RWPE2 (cell line): Measurements from ENCODE around the gene RPL10A.

ENCODE experiments used
- ATAC-seq: fragments of 200-7000 bp; cut with Tn5 transposase; 3 replicates; pipeline ENCODE4 v1.9.1; 2021; ENCODE audit warnings: low read depth
- DNase-seq: peaks from one replicate; pipeline ENCODE4 v3.0.0-alpha.2; 2020; ENCODE audit warnings: low spot score
- H3K27ac ChIP-seq: fragments of 450-650 bp; 2 replicates; pipeline ENCODE4 v1.5.1; 2017; ENCODE audit warnings: mild to moderate bottlenecking; ENCODE audit not compliant: poor library complexity, severe bottlenecking
- H3K27me3 ChIP-seq: fragments of 250-450 bp; sonication (Bioruptor Pico); 2 replicates; pipeline ENCODE4 v1.5.1; 2021; ENCODE audit warnings: mild to moderate bottlenecking, moderate library complexity; ENCODE audit not compliant: insufficient read depth, poor library complexity, severe bottlenecking
- H3K36me3 ChIP-seq: fragments of 250-450 bp; sonication (Bioruptor Pico); 2 replicates; pipeline ENCODE4 v1.5.1; 2020; ENCODE audit warnings: low read depth, mild to moderate bottlenecking, moderate library complexity
- H3K4me1 ChIP-seq: fragments of 250-450 bp; sonication (Bioruptor Pico); 2 replicates; pipeline ENCODE4 v1.5.1; 2021; ENCODE audit warnings: mild to moderate bottlenecking, moderate library complexity; ENCODE audit not compliant: insufficient read depth, poor library complexity, severe bottlenecking
- H3K4me3 ChIP-seq: fragments of 250-450 bp; sonication (Bioruptor Pico); 2 replicates; pipeline ENCODE4 v1.5.1; 2021; ENCODE audit warnings: mild to moderate bottlenecking, moderate library complexity; ENCODE audit not compliant: severe bottlenecking
- H3K9me3 ChIP-seq: fragments of 250-450 bp; sonication (Bioruptor Pico); 2 replicates; pipeline ENCODE4 v1.5.1; 2021; ENCODE audit warnings: mild to moderate bottlenecking, moderate library complexity; ENCODE audit not compliant: severe bottlenecking
- CTCF ChIP-seq: fragments of 450-650 bp; IDR thresholded peaks from one replicate; pipeline ENCODE4 v1.5.1; 2017; ENCODE audit warnings: mild to moderate bottlenecking, moderate library complexity; ENCODE audit not compliant: poor library complexity, severe bottlenecking

RPL10A gene

DNA sequence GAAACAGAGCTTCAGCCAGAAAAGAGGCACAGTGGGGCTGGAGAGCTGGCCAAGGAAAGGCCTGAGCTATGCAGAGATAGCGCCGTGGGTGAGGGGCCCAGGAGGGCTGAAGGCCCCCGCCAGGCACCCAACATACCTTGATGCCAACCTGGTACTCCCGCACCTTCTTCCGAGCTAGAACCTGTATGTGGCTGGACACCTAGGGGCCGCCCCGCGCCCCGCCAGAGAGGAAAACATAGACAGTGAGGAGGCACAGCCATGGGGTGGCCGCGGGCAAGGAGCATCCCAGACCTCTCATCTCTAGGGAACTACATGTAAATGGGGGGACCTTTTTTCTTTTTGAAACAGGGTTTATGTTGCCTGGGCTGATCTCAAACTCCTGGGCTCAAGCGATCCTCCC lies 12.0 kb downstream of the RPL10A start:
- TF ChIP-seq CTCF, result no peak
- Histone ChIP-seq H3K27ac (no peak overlapping the region), H3K36me3 (peaks cover 40% of the 10 kb centered on the region), H3K4me1 (peaks cover 5% of the 10 kb centered on the region), H3K4me3 (no peak overlapping the region), H3K27me3 (no peaks in the 10 kb centered on the region), H3K9me3 (no peaks in the 10 kb centered on the region)
- ATAC-seq (no peak), DNase-seq (peak; percentile 53)

- Histone ChIP-seq H3K36me3 (peaks cover 39% of the 10 kb centered on the region), H3K27ac (no peak overlapping the region)
- no peak for DNase-seq
These were observed 13.0 kb downstream of the RPL10A start for GRCh38 chr6:35481226-35481625.

GRCh38 chr6:35483062-35483461 lies 14.9 kb downstream of the RPL10A start:
- no peak for TF ChIP-seq CTCF
- no peaks in the 10 kb centered on the region for H3K27me3 ChIP-seq
- H3K36me3 ChIP-seq, result peaks cover 31% of the 10 kb centered on the region
- no peak overlapping the region for H3K27ac ChIP-seq
- no peaks in the 10 kb centered on the region for H3K9me3 ChIP-seq
- H3K4me3 ChIP-seq, result no peak overlapping the region
- ATAC-seq (no peak), DNase-seq (no peak)
- H3K4me1 ChIP-seq, result peaks cover 31% of the 10 kb centered on the region

More at GRCh38 chr6:35481226-35481625, 13.0 kb downstream of the RPL10A start:
- Histone ChIP-seq H3K4me1 (peaks cover 14% of the 10 kb centered on the region), H3K4me3 (no peak overlapping the region), H3K27me3 (no peaks in the 10 kb centered on the region), H3K9me3 (no peaks in the 10 kb centered on the region)
- no peak for TF ChIP-seq CTCF
- ATAC-seq, result no peak

DNA sequence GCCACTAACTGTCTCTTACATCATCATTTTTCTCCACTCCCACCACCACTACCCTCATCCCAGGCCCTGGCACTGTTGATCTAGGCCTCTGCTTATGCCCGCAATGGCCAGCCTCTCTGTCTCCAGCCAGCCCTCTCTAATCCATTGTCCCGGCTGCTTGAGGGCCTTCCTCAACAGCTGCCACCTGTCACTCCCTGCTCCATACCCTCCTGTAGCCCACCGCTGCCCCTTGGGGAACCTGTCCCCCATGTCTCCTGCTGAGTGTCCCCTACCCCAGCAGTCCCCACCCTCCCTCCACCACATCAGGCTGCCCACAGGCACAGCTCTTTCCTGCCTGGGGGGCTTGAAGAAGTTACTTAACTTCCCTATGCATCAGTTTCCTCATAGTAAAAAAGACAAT lies 15.3 kb downstream of the RPL10A start:
- H3K27me3 ChIP-seq, result no peaks in the 10 kb centered on the region
- no peak for DNase-seq
- H3K4me1 ChIP-seq, result peaks cover 36% of the 10 kb centered on the region
- TF ChIP-seq CTCF, result no peak
- H3K9me3 ChIP-seq, result no peaks in the 10 kb centered on the region
- peaks cover 26% of the 10 kb centered on the region for H3K36me3 ChIP-seq
- H3K4me3 ChIP-seq, result no peak overlapping the region
- H3K27ac ChIP-seq, result peak overlapping the region; percentile 96
- ATAC-seq, result no peak

DNA sequence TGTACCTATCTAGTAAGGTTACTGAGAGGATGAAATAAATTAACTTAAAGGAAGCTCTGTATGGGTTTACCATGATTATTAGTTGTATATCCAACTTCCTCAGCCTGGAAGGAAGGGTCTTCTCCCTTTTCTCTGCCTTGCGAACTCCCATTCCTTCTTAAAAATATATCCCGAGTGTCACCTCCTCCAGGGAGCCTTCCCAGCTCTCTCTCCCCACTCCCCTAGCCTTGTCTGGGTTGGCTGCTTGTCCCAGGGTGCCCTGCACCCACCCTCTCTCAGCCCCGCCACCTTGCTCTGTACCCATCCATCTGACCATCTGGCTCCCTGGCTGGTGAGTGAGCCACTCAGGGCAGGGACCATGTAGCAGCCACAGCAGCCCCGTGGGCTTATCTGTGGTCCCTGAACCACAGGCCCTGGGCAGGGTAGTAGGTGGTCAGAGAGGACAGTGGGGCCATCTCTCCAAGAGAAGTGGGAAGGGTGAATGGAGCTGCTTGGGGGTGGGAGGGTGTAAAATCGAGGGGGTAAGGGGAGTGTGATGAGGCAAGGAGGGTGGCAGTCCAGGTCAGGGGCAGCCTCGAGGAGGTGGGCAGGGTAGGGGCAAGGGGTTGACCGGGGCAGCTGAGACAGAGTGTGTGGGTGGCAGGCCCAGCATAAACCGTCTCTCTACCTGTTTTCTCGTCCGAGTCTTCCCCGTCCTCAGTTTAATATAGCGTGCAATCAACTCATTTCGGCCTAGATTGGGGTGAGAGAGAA lies 15.9 kb downstream of the RPL10A start:
- peaks cover 26% of the 10 kb centered on the region for H3K36me3 ChIP-seq
- no peaks in the 10 kb centered on the region for H3K27me3 ChIP-seq
- peak overlapping the region; percentile 96 for H3K27ac ChIP-seq
- H3K9me3 ChIP-seq, result no peaks in the 10 kb centered on the region
- ATAC-seq (no peak), DNase-seq (peak; percentile 42)
- H3K4me1 ChIP-seq, result peaks cover 41% of the 10 kb centered on the region
- no peak for TF ChIP-seq CTCF
- H3K4me3 ChIP-seq, result no peak overlapping the region
